Liver (tissue), 9 donors: ENCODE results near the gene IFNA1. TPM values are rescaled to one million over a fixed set of nuclear protein-coding genes. Genes with fewer than 3 reads are reported as not detected.

Source experiments
- DNase-seq: peaks from one replicate; pipeline ENCODE4 v3.0.0-alpha.2; 2017; ENCODE audit warnings: low spot score
- H3K27ac ChIP-seq, 2 donors: one replicate each; pipeline ENCODE4 v1.7.0; 2013; ENCODE audit warnings: inconsistent platforms in 2 of 2, low read length in 2 of 2, control low read depth in 1 of 2, low read depth in 1 of 2, mild to moderate bottlenecking in 1 of 2
- H3K27me3 ChIP-seq, 4 donors: one replicate each; pipeline versions ENCODE4 v1.6.1 to v1.7.0; 2013; ENCODE audit warnings: low read length in 3 of 4, inconsistent platforms in 1 of 4, mild to moderate bottlenecking in 1 of 4, moderate library complexity in 1 of 4; ENCODE audit not compliant: control insufficient read depth in 4 of 4, insufficient read depth in 4 of 4
- H3K36me3 ChIP-seq, 4 donors: one replicate each; pipeline versions ENCODE4 v1.6.1 to v1.7.0; 2013; ENCODE audit warnings: low read length in 3 of 4, mild to moderate bottlenecking in 3 of 4, low read depth in 1 of 4, moderate library complexity in 1 of 4; ENCODE audit not compliant: control insufficient read depth in 4 of 4, insufficient read depth in 3 of 4
- H3K4me1 ChIP-seq, 4 donors: one replicate each; pipeline versions ENCODE4 v1.6.1 to v1.7.0; 2013; ENCODE audit warnings: low read length in 3 of 4, mild to moderate bottlenecking in 3 of 4, moderate library complexity in 1 of 4; ENCODE audit not compliant: control insufficient read depth in 4 of 4, insufficient read depth in 4 of 4
- H3K4me3 ChIP-seq, 3 donors: one replicate each; pipeline versions ENCODE4 v1.6.1 to v1.7.0; 2013; ENCODE audit warnings: low read length in 3 of 3, control low read depth in 1 of 3, low read depth in 1 of 3, mild to moderate bottlenecking in 1 of 3
- H3K9ac ChIP-seq, 2 donors: one replicate each; pipeline ENCODE4 v1.7.0; 2013; ENCODE audit warnings: low read length in 2 of 2, mild to moderate bottlenecking in 2 of 2, moderate library complexity in 2 of 2, control low read depth in 1 of 2, low read depth in 1 of 2
- H3K9me3 ChIP-seq, 4 donors: one replicate each; pipeline versions ENCODE4 v1.6.1 to v1.7.0; 2013; ENCODE audit warnings: low read length in 3 of 4; ENCODE audit not compliant: control insufficient read depth in 4 of 4
- ATF3 ChIP-seq: IDR thresholded peaks from 2 replicates; pipeline ENCODE4 v1.6.1; 2016; ENCODE audit warnings: antibody characterized with exemption
- CTCF ChIP-seq: fragments of 150-350 bp; IDR thresholded peaks from 2 replicates; pipeline ENCODE4 v1.5.1; 2017; ENCODE audit warnings: improper control_type of control experiment, low read depth, low read length; ENCODE audit not compliant: missing input control
- EGR1 ChIP-seq, 2 donors: IDR thresholded peaks; 2 replicates each; pipeline ENCODE4 v1.6.1; 2016 to 2018; ENCODE audit warnings: antibody characterized with exemption in 2 of 2, low read depth in 2 of 2
- FOXA1 ChIP-seq: IDR thresholded peaks from 2 replicates; pipeline ENCODE4 v1.6.1; 2016; ENCODE audit warnings: antibody characterized with exemption
- FOXA2 ChIP-seq: IDR thresholded peaks from 2 replicates; pipeline ENCODE4 v1.6.1; 2016; ENCODE audit warnings: antibody characterized with exemption
- GABPA ChIP-seq, 2 donors: IDR thresholded peaks in 1 of 2; conservative IDR thresholded peaks in 1 of 2; 2 replicates each; pipeline ENCODE4 v1.6.1; 2016; ENCODE audit warnings: antibody characterized with exemption in 2 of 2, mild to moderate bottlenecking in 1 of 2, moderate library complexity in 1 of 2
- HNF4A ChIP-seq, 2 donors: conservative IDR thresholded peaks; 2 replicates each; pipeline ENCODE4 v1.6.1; 2016; ENCODE audit warnings: antibody characterized with exemption in 2 of 2, mild to moderate bottlenecking in 2 of 2
- HNF4G ChIP-seq: IDR thresholded peaks from 2 replicates; pipeline ENCODE4 v1.6.1; 2016; ENCODE audit warnings: antibody characterized with exemption
- JUND ChIP-seq, 2 donors: IDR thresholded peaks; 2 replicates each; pipeline ENCODE4 v1.6.1; 2016; ENCODE audit warnings: antibody characterized with exemption in 2 of 2
- MAX ChIP-seq: IDR thresholded peaks from 2 replicates; pipeline ENCODE4 v1.6.1; 2016; ENCODE audit warnings: antibody characterized with exemption
- NR2F2 ChIP-seq: IDR thresholded peaks from 2 replicates; pipeline ENCODE4 v1.6.1; 2016; ENCODE audit warnings: antibody characterized with exemption
- RAD21 ChIP-seq, 2 donors: IDR thresholded peaks; 2 replicates each; pipeline ENCODE4 v1.6.1; 2016; ENCODE audit warnings: antibody characterized with exemption in 2 of 2, mild to moderate bottlenecking in 2 of 2
- REST ChIP-seq: IDR thresholded peaks from 2 replicates; pipeline ENCODE4 v1.6.1; 2016; ENCODE audit warnings: antibody characterized with exemption, mild to moderate bottlenecking
- RXRA ChIP-seq, 2 donors: IDR thresholded peaks; 2 replicates each; pipeline ENCODE4 v1.6.1; 2017 to 2018; ENCODE audit warnings: antibody characterized with exemption in 2 of 2, mild to moderate bottlenecking in 1 of 2
- SP1 ChIP-seq: IDR thresholded peaks from 2 replicates; pipeline ENCODE4 v1.6.1; 2018; ENCODE audit warnings: antibody characterized with exemption, mild to moderate bottlenecking
- TAF1 ChIP-seq: conservative IDR thresholded peaks from 2 replicates; pipeline ENCODE4 v1.6.1; 2016; ENCODE audit warnings: antibody characterized with exemption, mild to moderate bottlenecking
- YY1 ChIP-seq: IDR thresholded peaks from 2 replicates; pipeline ENCODE4 v1.6.1; 2016; ENCODE audit warnings: antibody characterized with exemption, mild to moderate bottlenecking
- ZBTB33 ChIP-seq: IDR thresholded peaks from 2 replicates; pipeline ENCODE4 v1.6.1; 2016; ENCODE audit warnings: antibody characterized with exemption
- WGBS: extraction: QIAGEN DNeasy Blood & Tissue Kit; methylation state at CpG from one replicate; pipeline ENCODE4 v1.1.7; 2013; 5-methylcytosine and 5-hydroxymethylcytosine counted together
- polyA plus RNA-seq, 2 donors: library from polyadenylated mRNA; stranded (reverse) in 1 of 2; unstranded in 1 of 2; fragments of 200-250 nt in 1 of 2; fragments of >200 nt in 1 of 2; fragmentation: Nextera tagmentation in 1 of 2; extraction: Ambion mirVana in 1 of 2; gene quantifications; one replicate each; pipeline versions ENCODE4 v1.2.1 to v1.2.3, GENCODE V29; 2013 to 2015
- total RNA-seq, 2 donors: library from RNA; depleted of rRNA; stranded (reverse); fragments of >200 nt; gene quantifications; one replicate each; pipeline ENCODE4 v1.2.3, GENCODE V29; 2014
- donor health status: healthy.
- donor health status: healthy.
- donor health status: healthy.
- donor health status: healthy.
- donor health status: healthy.

The IFNA1 gene
- total and polyA plus RNA-seq, 4 donors, result not detected

GRCh38 chr9:21429191-21429590 lies 11.0 kb upstream of the IFNA1 start:
- TF ChIP-seq HNF4A (conservative IDR thresholded peaks at IDR 0.05) (no peak), FOXA2 (no peak), ZBTB33 (no peak), RXRA (IDR thresholded peaks at IDR 0.05) (no peak), JUND (IDR thresholded peaks at IDR 0.05) (no peak), GABPA (IDR thresholded peaks at IDR 0.05 in 1 of 2, conservative IDR thresholded peaks at IDR 0.05 in 1 of 2) (no peak), MAX (no peak)
- Histone ChIP-seq H3K4me3 (no peak overlapping the region), H3K27me3 (peaks cover 0 to 1% (median 0%) of the 10 kb centered on the region in 4 donors), H3K9me3 (no peaks in the 10 kb centered on the region), H3K36me3 (no peaks in the 10 kb centered on the region), H3K27ac (no peak overlapping the region), H3K9ac (no peak overlapping the region), H3K4me1 (no peaks in the 10 kb centered on the region)
- WGBS, result 57% methylated on average over 2 of the region's 2 CpGs
- no peak for DNase-seq

GRCh38 chr9:21432672-21433425 lies 7.4 kb upstream of the IFNA1 start:
- no peaks in the 10 kb centered on the region for H3K36me3 ChIP-seq
- WGBS, result 65% methylated on average over 2 of the region's 2 CpGs

More at GRCh38 chr9:21432672-21433425, 7.4 kb upstream of the IFNA1 start:
- no peaks in the 10 kb centered on the region for H3K4me1 ChIP-seq
- no peak for TF ChIP-seq FOXA2
- no peak for TF ChIP-seq ATF3
- no peak for TF ChIP-seq GABPA (IDR thresholded peaks at IDR 0.05 in 1 of 2, conservative IDR thresholded peaks at IDR 0.05 in 1 of 2)
- no peak for TF ChIP-seq HNF4G
- TF ChIP-seq FOXA1, result no peak
- TF ChIP-seq RXRA (IDR thresholded peaks at IDR 0.05), result no peak
- no peak for TF ChIP-seq NR2F2
- TF ChIP-seq REST, result no peak
- no peak for TF ChIP-seq RAD21 (IDR thresholded peaks at IDR 0.05)
- TF ChIP-seq EGR1 (IDR thresholded peaks at IDR 0.05; ENCODE audit: low read depth in 2 of 2), result no peak
- no peak for TF ChIP-seq YY1
- no peak for TF ChIP-seq HNF4A (conservative IDR thresholded peaks at IDR 0.05)
- no peak for TF ChIP-seq ZBTB33
- TF ChIP-seq MAX, result no peak
- no peak for TF ChIP-seq JUND (IDR thresholded peaks at IDR 0.05)
- TF ChIP-seq SP1, result no peak
- TF ChIP-seq CTCF, result no peak
- TF ChIP-seq TAF1, result no peak
- H3K4me3 ChIP-seq, result no peak overlapping the region
- no peaks in the 10 kb centered on the region for H3K9me3 ChIP-seq
- no peak for DNase-seq
- no peak overlapping the region for H3K27ac ChIP-seq
- peaks cover 0 to 4% (median 0%) of the 10 kb centered on the region in 4 donors for H3K27me3 ChIP-seq
- no peak overlapping the region for H3K9ac ChIP-seq
